Measurements from ENCODE around the gene CFAP45.
A peak's percentile ranks its signal among the peaks of the same experiment; 100 is the strongest.

Gene CFAP45

GRCh38 chr1:159900086-159900680 lies at the start of gene CFAP45:
CFAP45 (minus strand) TSS chr1:159900165; CDS start chr1:159900098, 67 bp downstream.
- peak; percentile 72 for DNase-seq

- no peak for DNase-seq
Measured at GRCh38 chr1:159949123-159949522, 49.2 kb upstream of the CFAP45 start.

- no peak for DNase-seq
Measured at GRCh38 chr1:159947942-159948341, 48.0 kb upstream of the CFAP45 start.

- DNase-seq: no peak
Measured at GRCh38 chr1:159946242-159947187, 46.5 kb upstream of the CFAP45 start.

- peak; percentile 91 for DNase-seq
Measured at GRCh38 chr1:159945483-159946241, 45.7 kb upstream of the CFAP45 start, which contains the start of gene IGSF9. IGSF9 (minus strand) TSS chr1:159945613; CDS start chr1:159943454, 2,159 bp downstream.

GRCh38 chr1:159944623-159945455 lies 44.9 kb upstream of the CFAP45 start:
- no peak for DNase-seq

GRCh38 chr1:159943908-159944622 lies 44.1 kb upstream of the CFAP45 start:
- no peak for DNase-seq

- no peak for DNase-seq
Measured at GRCh38 chr1:159943278-159943640, 43.3 kb upstream of the CFAP45 start.

GRCh38 chr1:159942632-159943277 lies 42.8 kb upstream of the CFAP45 start:
- no peak for DNase-seq

GRCh38 chr1:159941591-159942560 lies 41.9 kb upstream of the CFAP45 start:
- DNase-seq: no peak

- DNase-seq: no peak
Measured at GRCh38 chr1:159941141-159941540, 41.2 kb upstream of the CFAP45 start.

GRCh38 chr1:159940006-159940620 lies 40.1 kb upstream of the CFAP45 start:
- no peak for DNase-seq

GRCh38 chr1:159939678-159940002 lies 39.7 kb upstream of the CFAP45 start:
- DNase-seq: no peak

- DNase-seq: no peak
Measured at GRCh38 chr1:159938905-159939677, 39.1 kb upstream of the CFAP45 start.

GRCh38 chr1:159938211-159938852 lies 38.4 kb upstream of the CFAP45 start:
- no peak for DNase-seq

- peak; percentile 37 for DNase-seq
Measured at GRCh38 chr1:159937054-159937750, 37.2 kb upstream of the CFAP45 start.

- DNase-seq: no peak
Measured at GRCh38 chr1:159936273-159936904, 36.4 kb upstream of the CFAP45 start.
